ENCODE results near the gene USP32. TPM values are rescaled to one million over a fixed set of nuclear protein-coding genes. Genes with fewer than 3 reads are reported as not detected.

Gene USP32
- polyA plus RNA-seq, 4 donors: 38.1 to 47.9 (median 41.4) TPM

- DNase-seq (ENCODE audit: low read depth in 4 of 4, low spot score in 2 of 4): no peak
These were observed 231.0 kb downstream of the USP32 start for GRCh38 chr17:60160829-60161501.

- no peak for DNase-seq (ENCODE audit: low read depth in 4 of 4, low spot score in 2 of 4)
These were observed 232.5 kb downstream of the USP32 start for GRCh38 chr17:60159479-60159866.

- no peak for DNase-seq (ENCODE audit: low read depth in 4 of 4, low spot score in 2 of 4)
These were observed 233.0 kb downstream of the USP32 start for GRCh38 chr17:60158751-60159478.

- no peak for DNase-seq (ENCODE audit: low read depth in 4 of 4, low spot score in 2 of 4)
These were observed 234.4 kb downstream of the USP32 start for GRCh38 chr17:60157487-60158040.

GRCh38 chr17:60156746-60157145 lies 235.2 kb downstream of the USP32 start:
- no peak for DNase-seq (ENCODE audit: low read depth in 4 of 4, low spot score in 2 of 4)

GRCh38 chr17:60155815-60156214 lies 236.1 kb downstream of the USP32 start:
- no peak for DNase-seq (ENCODE audit: low read depth in 4 of 4, low spot score in 2 of 4)

- DNase-seq (ENCODE audit: low read depth in 4 of 4, low spot score in 2 of 4): no peak
These were observed 236.5 kb downstream of the USP32 start for GRCh38 chr17:60155427-60155814.

- no peak for DNase-seq (ENCODE audit: low read depth in 4 of 4, low spot score in 2 of 4)
These were observed 237.1 kb downstream of the USP32 start for GRCh38 chr17:60154616-60155426.

- DNase-seq (ENCODE audit: low read depth in 4 of 4, low spot score in 2 of 4): no peak
These were observed 238.1 kb downstream of the USP32 start for GRCh38 chr17:60153606-60154390.

GRCh38 chr17:60151355-60151754 lies 240.6 kb downstream of the USP32 start:
- DNase-seq (ENCODE audit: low read depth in 4 of 4, low spot score in 2 of 4): no peak

GRCh38 chr17:60149691-60150582 lies 242.0 kb downstream of the USP32 start, which contains the start of gene CA4:
Gene CA4, plus strand, starts transcription at chr17:60149973. Its CDS starts 62 bp downstream, at chr17:60150035.
- DNase-seq (ENCODE audit: low read depth in 4 of 4, low spot score in 2 of 4): no peak

GRCh38 chr17:60148373-60148772 lies 243.6 kb downstream of the USP32 start:
- no peak for DNase-seq (ENCODE audit: low read depth in 4 of 4, low spot score in 2 of 4)

GRCh38 chr17:60147553-60148223 lies 244.2 kb downstream of the USP32 start:
- no peak for DNase-seq (ENCODE audit: low read depth in 4 of 4, low spot score in 2 of 4)

GRCh38 chr17:60146206-60146605 lies 245.7 kb downstream of the USP32 start:
- no peak for DNase-seq (ENCODE audit: low read depth in 4 of 4, low spot score in 2 of 4)

GRCh38 chr17:60145006-60145935 lies 246.7 kb downstream of the USP32 start:
- no peak for DNase-seq (ENCODE audit: low read depth in 4 of 4, low spot score in 2 of 4)

GRCh38 chr17:60142872-60143499 lies 248.9 kb downstream of the USP32 start:
- no peak for DNase-seq (ENCODE audit: low read depth in 4 of 4, low spot score in 2 of 4)

Measured in left renal cortex interstitium (tissue), 4 donors.